Testis (tissue), 2 donors: ENCODE results near the gene GNB4.

Experiments used
- POLR2A ChIP-seq: fragments of 450-650 bp; IDR thresholded peaks from one replicate; pipeline ENCODE4 v1.6.1; 2017; ENCODE audit warnings: antibody characterized with exemption, mild to moderate bottlenecking, moderate library complexity
- TF ChIP-seq, protein P1 (sequence below), 3 experiments: fragments of 450-650 bp in 2 of 3; fragments of 200-600 bp in 1 of 3; sonication (generic) in 1 of 3; IDR thresholded peaks; one replicate each; pipeline ENCODE4 v1.5.1; 2016 to 2019; ENCODE audit warnings: antibody characterized with exemption in 3 of 3, mild to moderate bottlenecking in 2 of 3, moderate library complexity in 1 of 3

DNA sequence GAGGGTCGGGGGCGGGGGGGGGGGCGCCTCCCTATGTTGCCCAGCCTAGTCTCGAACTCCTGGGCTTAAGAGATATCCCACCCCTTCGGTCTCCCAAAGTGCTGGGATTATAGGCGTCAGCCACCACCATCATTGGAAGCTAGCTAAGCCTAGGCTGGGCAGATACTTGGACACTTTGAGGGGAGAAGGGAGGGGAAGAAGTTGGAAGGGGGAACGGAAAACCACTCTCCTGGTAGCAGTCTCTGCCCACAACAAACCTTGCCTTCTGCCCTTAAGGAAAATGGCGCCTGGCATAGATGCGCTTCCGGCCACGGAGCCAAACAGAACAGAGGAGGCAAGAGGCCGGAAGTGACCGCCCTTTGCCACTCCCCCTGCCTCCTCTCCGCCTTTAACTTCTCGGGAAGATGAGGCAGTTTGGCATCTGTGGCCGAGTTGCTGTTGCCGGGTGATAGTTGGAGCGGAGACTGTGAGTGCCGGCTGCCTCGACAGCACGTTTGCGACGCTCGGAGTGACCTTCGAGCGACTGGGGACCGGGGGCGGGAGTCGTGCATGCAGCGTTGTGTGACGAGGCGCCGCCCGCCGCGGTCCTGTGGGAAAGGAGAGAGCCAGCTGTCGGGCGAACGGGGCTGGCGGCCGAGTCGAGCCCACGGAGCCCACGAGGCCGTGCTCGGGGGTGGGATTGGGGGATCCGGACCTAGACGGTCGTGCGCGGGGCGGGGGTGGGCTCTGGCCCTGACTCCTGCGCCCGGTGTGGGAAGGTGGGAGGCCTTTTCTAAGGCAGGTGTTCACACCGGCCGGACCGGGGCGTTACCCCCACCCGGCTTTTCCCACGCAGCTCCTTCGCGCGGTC is 103.7 kb downstream of the GNB4 start, which contains the start of gene MFN1:
- TF ChIP-seq, protein P1, sequence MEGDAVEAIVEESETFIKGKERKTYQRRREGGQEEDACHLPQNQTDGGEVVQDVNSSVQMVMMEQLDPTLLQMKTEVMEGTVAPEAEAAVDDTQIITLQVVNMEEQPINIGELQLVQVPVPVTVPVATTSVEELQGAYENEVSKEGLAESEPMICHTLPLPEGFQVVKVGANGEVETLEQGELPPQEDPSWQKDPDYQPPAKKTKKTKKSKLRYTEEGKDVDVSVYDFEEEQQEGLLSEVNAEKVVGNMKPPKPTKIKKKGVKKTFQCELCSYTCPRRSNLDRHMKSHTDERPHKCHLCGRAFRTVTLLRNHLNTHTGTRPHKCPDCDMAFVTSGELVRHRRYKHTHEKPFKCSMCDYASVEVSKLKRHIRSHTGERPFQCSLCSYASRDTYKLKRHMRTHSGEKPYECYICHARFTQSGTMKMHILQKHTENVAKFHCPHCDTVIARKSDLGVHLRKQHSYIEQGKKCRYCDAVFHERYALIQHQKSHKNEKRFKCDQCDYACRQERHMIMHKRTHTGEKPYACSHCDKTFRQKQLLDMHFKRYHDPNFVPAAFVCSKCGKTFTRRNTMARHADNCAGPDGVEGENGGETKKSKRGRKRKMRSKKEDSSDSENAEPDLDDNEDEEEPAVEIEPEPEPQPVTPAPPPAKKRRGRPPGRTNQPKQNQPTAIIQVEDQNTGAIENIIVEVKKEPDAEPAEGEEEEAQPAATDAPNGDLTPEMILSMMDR (IDR thresholded peaks at IDR 0.05): no peak
- peak; percentile 47 for TF ChIP-seq POLR2A
